Esophagus muscularis mucosa (tissue), 4 donors: ENCODE results near the gene CTNNA2.

ENCODE experiments used
- EP300 ChIP-seq: sonication (generic); formaldehyde crosslinking; IDR thresholded peaks from one replicate; pipeline ENCODE4 v1.6.1; 2017; ENCODE audit warnings: antibody characterized with exemption
- POLR2A ChIP-seq: fragments of 450-650 bp; IDR thresholded peaks from one replicate; pipeline ENCODE4 v1.6.1; 2017; ENCODE audit warnings: antibody characterized with exemption, moderate library complexity, mild to moderate bottlenecking, low read depth
- TF ChIP-seq, protein P1 (sequence below), 3 experiments: fragments of 200-600 bp in 2 of 3; fragments of 450-650 bp in 1 of 3; sonication (generic) in 2 of 3; IDR thresholded peaks; one replicate each; pipeline ENCODE4 v1.5.1; 2017 to 2019; ENCODE audit warnings: antibody characterized with exemption in 3 of 3, mild to moderate bottlenecking in 2 of 3, moderate library complexity in 1 of 3

DNA sequence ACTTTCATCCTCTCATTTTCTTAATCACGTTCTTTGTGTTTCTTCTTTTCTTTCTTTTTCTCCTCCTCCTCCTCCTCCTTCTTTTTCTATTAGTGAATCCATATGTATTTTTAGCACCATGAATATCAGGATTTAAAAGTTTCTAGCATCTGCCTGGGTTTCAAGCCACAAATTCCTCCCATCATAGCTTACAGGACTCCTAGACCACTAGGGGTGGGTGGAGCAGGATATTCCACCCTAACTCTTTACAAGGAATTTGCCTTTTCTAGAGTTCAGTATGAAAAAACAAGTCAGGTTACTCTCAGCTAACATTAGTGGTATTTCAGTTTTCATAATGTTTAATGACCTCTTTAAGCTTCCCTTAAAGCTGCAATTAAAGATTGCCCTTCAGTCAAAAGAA, 810.8 kb downstream of the CTNNA2 start:
- TF ChIP-seq EP300 (no peak), POLR2A (no peak)
- TF ChIP-seq, protein P1, sequence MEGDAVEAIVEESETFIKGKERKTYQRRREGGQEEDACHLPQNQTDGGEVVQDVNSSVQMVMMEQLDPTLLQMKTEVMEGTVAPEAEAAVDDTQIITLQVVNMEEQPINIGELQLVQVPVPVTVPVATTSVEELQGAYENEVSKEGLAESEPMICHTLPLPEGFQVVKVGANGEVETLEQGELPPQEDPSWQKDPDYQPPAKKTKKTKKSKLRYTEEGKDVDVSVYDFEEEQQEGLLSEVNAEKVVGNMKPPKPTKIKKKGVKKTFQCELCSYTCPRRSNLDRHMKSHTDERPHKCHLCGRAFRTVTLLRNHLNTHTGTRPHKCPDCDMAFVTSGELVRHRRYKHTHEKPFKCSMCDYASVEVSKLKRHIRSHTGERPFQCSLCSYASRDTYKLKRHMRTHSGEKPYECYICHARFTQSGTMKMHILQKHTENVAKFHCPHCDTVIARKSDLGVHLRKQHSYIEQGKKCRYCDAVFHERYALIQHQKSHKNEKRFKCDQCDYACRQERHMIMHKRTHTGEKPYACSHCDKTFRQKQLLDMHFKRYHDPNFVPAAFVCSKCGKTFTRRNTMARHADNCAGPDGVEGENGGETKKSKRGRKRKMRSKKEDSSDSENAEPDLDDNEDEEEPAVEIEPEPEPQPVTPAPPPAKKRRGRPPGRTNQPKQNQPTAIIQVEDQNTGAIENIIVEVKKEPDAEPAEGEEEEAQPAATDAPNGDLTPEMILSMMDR (IDR thresholded peaks at IDR 0.05) = no peak
